ENCODE data around the gene SYNE2.

DNA sequence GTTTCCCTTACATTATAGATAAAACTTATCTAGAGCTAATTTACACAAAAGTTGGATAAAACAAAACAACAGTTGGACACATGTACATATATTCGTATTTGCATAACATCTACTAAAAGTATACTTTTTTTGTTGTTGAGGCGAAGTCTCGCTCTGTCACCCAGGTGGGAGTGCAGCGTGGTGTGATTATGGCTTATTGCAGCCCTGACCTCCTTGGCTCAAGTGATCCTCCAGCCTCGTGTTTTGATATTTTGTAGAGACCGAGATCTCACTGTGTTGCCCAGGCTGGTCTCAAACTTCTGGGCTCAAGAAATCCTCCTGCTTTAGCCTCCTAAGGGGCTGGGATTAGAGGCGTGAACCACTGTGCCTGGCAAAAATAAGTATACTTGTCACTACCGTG lies 9.4 kb downstream of the SYNE2 start:
- no peak for TF ChIP-seq CTCF (conservative IDR thresholded peaks at IDR 0.05; ENCODE audit: low read length)
- no peak for TF ChIP-seq EZH2phosphoT487 (IDR thresholded peaks at IDR 0.05; ENCODE audit: borderline replicate concordance, low read depth, low read length)
